GM12878 (cell line): Measurements from ENCODE around the gene THSD4.

Source experiments
- CBX3 ChIP-seq: fragments of 200-600 bp; sonication (generic); IDR thresholded peaks from 2 replicates; pipeline ENCODE4 v1.6.1; 2016; ENCODE audit warnings: low read depth, borderline replicate concordance
- POLR2AphosphoS5 ChIP-seq: IDR thresholded peaks from 2 replicates; pipeline ENCODE4 v1.6.1; 2011; ENCODE audit warnings: mild to moderate bottlenecking, low read length, inconsistent platforms
- STAT1 ChIP-seq: fragments of 450-650 bp; conservative IDR thresholded peaks from 2 replicates; pipeline ENCODE4 v1.6.1; 2014; ENCODE audit warnings: antibody characterized with exemption, mild to moderate bottlenecking
- ZZZ3 ChIP-seq: IDR thresholded peaks from 2 replicates; pipeline ENCODE4 v1.6.1; 2011; ENCODE audit warnings: low read depth; ENCODE audit not compliant: control insufficient read depth, insufficient read length
- TF ChIP-seq, protein P1 (sequence below), 3 experiments: IDR thresholded peaks in 2 of 3; conservative IDR thresholded peaks in 1 of 3; 2 replicates each; pipeline ENCODE4 v1.5.1; 2011; ENCODE audit warnings: low read depth in 3 of 3, low read length in 3 of 3, mild to moderate bottlenecking in 3 of 3, control low read depth in 2 of 3, moderate library complexity in 2 of 3, inconsistent platforms in 1 of 3, mixed read lengths in 1 of 3; ENCODE audit not compliant: control insufficient read depth in 2 of 3, insufficient read depth in 1 of 3; ENCODE audit errors: extremely low read depth in 1 of 3
- TF ChIP-seq, protein P2 (sequence below): IDR thresholded peaks from 2 replicates; pipeline ENCODE4 v1.6.1; 2011; ENCODE audit warnings: low read depth, mild to moderate bottlenecking, low read length, moderate library complexity, borderline replicate concordance; ENCODE audit errors: extremely low read depth

DNA sequence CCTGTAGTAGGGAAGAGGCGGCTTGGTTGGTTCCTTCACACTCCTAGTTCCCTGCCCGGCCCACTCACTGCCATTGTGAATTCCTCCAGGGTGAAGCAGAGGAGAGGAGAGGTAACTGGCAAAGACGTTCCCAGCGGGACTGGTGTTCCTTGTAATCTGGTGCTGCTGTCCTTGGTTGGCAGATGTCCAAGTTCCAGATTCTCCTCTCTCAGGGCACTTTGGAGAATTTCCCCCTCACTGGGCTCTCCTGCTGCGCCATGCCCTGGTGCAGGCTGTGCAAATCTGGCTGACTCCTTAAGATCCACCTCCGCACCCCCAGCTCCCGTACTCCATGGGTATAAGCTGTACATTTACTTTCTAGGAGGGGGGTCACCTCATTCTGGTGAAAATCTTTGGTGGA is 37.3 kb downstream of the THSD4 start:
- TF ChIP-seq STAT1 (no peak), ZZZ3 (no peak), POLR2AphosphoS5 (no peak), CBX3 (no peak)
- TF ChIP-seq, protein P1, sequence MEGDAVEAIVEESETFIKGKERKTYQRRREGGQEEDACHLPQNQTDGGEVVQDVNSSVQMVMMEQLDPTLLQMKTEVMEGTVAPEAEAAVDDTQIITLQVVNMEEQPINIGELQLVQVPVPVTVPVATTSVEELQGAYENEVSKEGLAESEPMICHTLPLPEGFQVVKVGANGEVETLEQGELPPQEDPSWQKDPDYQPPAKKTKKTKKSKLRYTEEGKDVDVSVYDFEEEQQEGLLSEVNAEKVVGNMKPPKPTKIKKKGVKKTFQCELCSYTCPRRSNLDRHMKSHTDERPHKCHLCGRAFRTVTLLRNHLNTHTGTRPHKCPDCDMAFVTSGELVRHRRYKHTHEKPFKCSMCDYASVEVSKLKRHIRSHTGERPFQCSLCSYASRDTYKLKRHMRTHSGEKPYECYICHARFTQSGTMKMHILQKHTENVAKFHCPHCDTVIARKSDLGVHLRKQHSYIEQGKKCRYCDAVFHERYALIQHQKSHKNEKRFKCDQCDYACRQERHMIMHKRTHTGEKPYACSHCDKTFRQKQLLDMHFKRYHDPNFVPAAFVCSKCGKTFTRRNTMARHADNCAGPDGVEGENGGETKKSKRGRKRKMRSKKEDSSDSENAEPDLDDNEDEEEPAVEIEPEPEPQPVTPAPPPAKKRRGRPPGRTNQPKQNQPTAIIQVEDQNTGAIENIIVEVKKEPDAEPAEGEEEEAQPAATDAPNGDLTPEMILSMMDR (IDR thresholded peaks at IDR 0.05 in 2 of 3, conservative IDR thresholded peaks at IDR 0.05 in 1 of 3; ENCODE audit: control insufficient read depth in 2 of 3, extremely low read depth in 1 of 3, insufficient read depth in 1 of 3, low read depth in 3 of 3, low read length in 3 of 3), result no peak
- TF ChIP-seq, protein P2, sequence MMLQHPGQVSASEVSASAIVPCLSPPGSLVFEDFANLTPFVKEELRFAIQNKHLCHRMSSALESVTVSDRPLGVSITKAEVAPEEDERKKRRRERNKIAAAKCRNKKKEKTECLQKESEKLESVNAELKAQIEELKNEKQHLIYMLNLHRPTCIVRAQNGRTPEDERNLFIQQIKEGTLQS, result no peak
